OCI-LY3 (cell line): ENCODE results near the gene CLRN2.

Experiments used
- H2AFZ ChIP-seq: fragments of 200-600, 300-600 bp; shearing (Covaris generic); 2 replicates; pipeline ENCODE4 v1.6.0; 2014; ENCODE audit warnings: antibody characterized with exemption, low read depth, low read length
- H3K27ac ChIP-seq: fragments of 200-600, 300-600 bp; sonication (generic); 2 replicates; pipeline ENCODE4 v1.5.1; 2014; ENCODE audit warnings: mild to moderate bottlenecking, low read length, moderate library complexity, mixed read lengths
- H3K27me3 ChIP-seq: fragments of 200-600, 300-600 bp; sonication (generic); 2 replicates; pipeline ENCODE4 v1.6.1; 2014; ENCODE audit warnings: low read depth, low read length, mixed read lengths
- H3K36me3 ChIP-seq: fragments of 200-600, 300-600 bp; sonication (generic); replicated peaks from 2 replicates; pipeline ENCODE3; 2014; ENCODE audit warnings: low read depth, low read length, mixed read lengths
- H3K4me1 ChIP-seq: fragments of 300-600, 200-600 bp; sonication (generic); 2 replicates; pipeline ENCODE4 v1.6.1; 2014; ENCODE audit warnings: low read length, mixed read lengths
- H3K4me2 ChIP-seq: fragments of 200-600, 300-600 bp; sonication (generic); 2 replicates; pipeline ENCODE4 v1.6.1; 2014; ENCODE audit warnings: low read length, mixed read lengths
- H3K4me3 ChIP-seq: fragments of 300-600, 200-600 bp; sonication (generic); 2 replicates; pipeline ENCODE4 v1.5.1; 2014; ENCODE audit warnings: antibody characterized with exemption, mild to moderate bottlenecking, low read length, moderate library complexity
- H3K79me2 ChIP-seq: fragments of 300-600, 200-600 bp; shearing (Covaris generic); 2 replicates; pipeline ENCODE4 v1.6.1; 2014; ENCODE audit warnings: mild to moderate bottlenecking, low read length, mixed read lengths
- H3K9ac ChIP-seq: fragments of 300-600, 200-600 bp; shearing (Covaris generic); 2 replicates; pipeline ENCODE4 v1.6.0; 2014; ENCODE audit warnings: mild to moderate bottlenecking, low read length, moderate library complexity
- H3K9me3 ChIP-seq: fragments of 200-600, 300-600 bp; shearing (Covaris generic); 2 replicates; pipeline ENCODE4 v1.6.1; 2014; ENCODE audit warnings: low read length, mixed read lengths; ENCODE audit not compliant: insufficient read depth
- H4K20me1 ChIP-seq: fragments of 200-600, 300-600 bp; sonication (generic); 2 replicates; pipeline ENCODE4 v1.6.1; 2016; ENCODE audit warnings: low read length, mixed read lengths; ENCODE audit not compliant: insufficient read depth
- EZH2phosphoT487 ChIP-seq: fragments of 200-600 bp; shearing (Covaris generic); IDR thresholded peaks from 2 replicates; pipeline ENCODE4 v1.6.1; 2018; ENCODE audit warnings: antibody characterized with exemption, mixed run types, low read depth
- TF ChIP-seq, protein P1 (sequence below): fragments of 200-600, 300-600 bp; sonication (generic); IDR thresholded peaks from 2 replicates; pipeline ENCODE4 v1.5.1; 2014; ENCODE audit warnings: antibody characterized with exemption, low read length, low read depth

Gene CLRN2

DNA sequence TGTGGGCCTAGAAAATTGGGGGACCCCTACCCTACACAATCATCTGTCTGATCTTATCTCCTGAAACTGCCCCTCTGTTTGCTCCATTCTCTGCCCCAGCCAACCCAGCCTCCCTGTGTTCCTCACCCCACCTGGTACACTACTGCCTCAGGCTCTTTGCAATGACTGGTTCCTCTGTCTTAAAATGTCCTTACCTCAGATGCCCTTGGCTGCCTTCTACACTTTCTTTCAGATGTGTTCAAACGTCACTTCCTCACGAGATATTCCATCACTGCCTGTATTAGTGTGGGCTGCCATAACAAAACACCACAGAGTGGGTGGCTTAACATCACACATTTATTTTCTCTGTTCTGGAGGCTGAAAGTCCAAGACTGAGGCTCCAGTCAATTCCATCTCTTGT, 32.2 kb upstream of the CLRN2 start:
- H2AFZ ChIP-seq = no peak overlapping the region
- TF ChIP-seq EZH2phosphoT487 = no peak
- TF ChIP-seq, protein P1, sequence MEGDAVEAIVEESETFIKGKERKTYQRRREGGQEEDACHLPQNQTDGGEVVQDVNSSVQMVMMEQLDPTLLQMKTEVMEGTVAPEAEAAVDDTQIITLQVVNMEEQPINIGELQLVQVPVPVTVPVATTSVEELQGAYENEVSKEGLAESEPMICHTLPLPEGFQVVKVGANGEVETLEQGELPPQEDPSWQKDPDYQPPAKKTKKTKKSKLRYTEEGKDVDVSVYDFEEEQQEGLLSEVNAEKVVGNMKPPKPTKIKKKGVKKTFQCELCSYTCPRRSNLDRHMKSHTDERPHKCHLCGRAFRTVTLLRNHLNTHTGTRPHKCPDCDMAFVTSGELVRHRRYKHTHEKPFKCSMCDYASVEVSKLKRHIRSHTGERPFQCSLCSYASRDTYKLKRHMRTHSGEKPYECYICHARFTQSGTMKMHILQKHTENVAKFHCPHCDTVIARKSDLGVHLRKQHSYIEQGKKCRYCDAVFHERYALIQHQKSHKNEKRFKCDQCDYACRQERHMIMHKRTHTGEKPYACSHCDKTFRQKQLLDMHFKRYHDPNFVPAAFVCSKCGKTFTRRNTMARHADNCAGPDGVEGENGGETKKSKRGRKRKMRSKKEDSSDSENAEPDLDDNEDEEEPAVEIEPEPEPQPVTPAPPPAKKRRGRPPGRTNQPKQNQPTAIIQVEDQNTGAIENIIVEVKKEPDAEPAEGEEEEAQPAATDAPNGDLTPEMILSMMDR = no peak
- H4K20me1 ChIP-seq = no peaks in the 10 kb centered on the region
- H3K27ac ChIP-seq = no peak overlapping the region
- no peaks in the 10 kb centered on the region for H3K27me3 ChIP-seq
- H3K4me1 ChIP-seq = no peaks in the 10 kb centered on the region
- H3K4me3 ChIP-seq = no peak overlapping the region
- H3K36me3 ChIP-seq = peaks cover 24% of the 10 kb centered on the region
- no peak overlapping the region for H3K4me2 ChIP-seq
- no peak overlapping the region for H3K9ac ChIP-seq
- no peaks in the 10 kb centered on the region for H3K9me3 ChIP-seq
- no peaks in the 10 kb centered on the region for H3K79me2 ChIP-seq

DNA sequence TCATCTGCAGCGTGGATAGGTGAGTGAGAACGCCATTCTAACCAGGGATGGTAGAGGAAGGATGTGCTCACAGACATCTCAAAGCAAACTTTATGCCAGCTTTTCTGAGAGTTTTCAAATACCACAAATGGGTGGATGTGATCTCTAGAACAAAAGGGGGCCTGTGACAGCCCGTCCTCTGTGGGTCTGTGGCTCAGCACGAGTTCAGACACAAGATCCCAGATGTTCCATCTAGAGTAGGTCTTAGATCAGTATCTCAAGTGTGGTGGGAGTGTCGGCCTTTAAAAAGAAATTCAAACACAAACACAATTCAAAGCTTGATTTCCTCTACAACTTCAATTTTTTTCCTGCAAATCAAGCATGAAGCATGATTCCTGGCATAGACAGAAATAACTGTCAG, 25.8 kb upstream of the CLRN2 start:
- H3K27ac ChIP-seq = no peak overlapping the region
- no peaks in the 10 kb centered on the region for H4K20me1 ChIP-seq
- TF ChIP-seq, protein P1 = no peak
- TF ChIP-seq EZH2phosphoT487 = no peak
- no peaks in the 10 kb centered on the region for H3K9me3 ChIP-seq
- no peak overlapping the region for H3K4me3 ChIP-seq
- no peak overlapping the region for H3K9ac ChIP-seq
- no peaks in the 10 kb centered on the region for H3K27me3 ChIP-seq
- H3K79me2 ChIP-seq = no peaks in the 10 kb centered on the region
- H2AFZ ChIP-seq = no peak overlapping the region
- H3K36me3 ChIP-seq = peaks cover 38% of the 10 kb centered on the region
- no peak overlapping the region for H3K4me2 ChIP-seq
- H3K4me1 ChIP-seq = peaks cover 13% of the 10 kb centered on the region

GRCh38 chr4:17489721-17490120, 25.2 kb upstream of the CLRN2 start:
- TF ChIP-seq EZH2phosphoT487 = no peak
- TF ChIP-seq, protein P1 = no peak
- peaks cover 13% of the 10 kb centered on the region for H3K4me1 ChIP-seq

GRCh38 chr4:17490575-17491059, 24.3 kb upstream of the CLRN2 start:
- Histone ChIP-seq H3K9ac (no peak overlapping the region), H3K36me3 (peaks cover 44% of the 10 kb centered on the region), H4K20me1 (no peaks in the 10 kb centered on the region), H3K27me3 (no peaks in the 10 kb centered on the region), H3K4me3 (no peak overlapping the region), H3K27ac (no peak overlapping the region), H3K4me2 (no peak overlapping the region), H2AFZ (no peak overlapping the region), H3K79me2 (no peaks in the 10 kb centered on the region), H3K9me3 (no peaks in the 10 kb centered on the region), H3K4me1 (peaks cover 13% of the 10 kb centered on the region)
- no peak for TF ChIP-seq EZH2phosphoT487
- TF ChIP-seq, protein P1 = no peak

More at GRCh38 chr4:17489721-17490120, 25.2 kb upstream of the CLRN2 start:
- Histone ChIP-seq H3K9me3 (no peaks in the 10 kb centered on the region), H3K9ac (no peak overlapping the region), H3K4me3 (no peak overlapping the region), H2AFZ (no peak overlapping the region), H3K27ac (no peak overlapping the region), H3K4me2 (peak overlapping the region; percentile 27), H4K20me1 (no peaks in the 10 kb centered on the region), H3K27me3 (no peaks in the 10 kb centered on the region), H3K79me2 (no peaks in the 10 kb centered on the region), H3K36me3 (peaks cover 37% of the 10 kb centered on the region)
